ENCODE measurements around the gene MAP3K9. TPM values are rescaled to one million over a fixed set of nuclear protein-coding genes. Genes with fewer than 3 reads are reported as not detected.

The MAP3K9 gene
- total and polyA plus RNA-seq, 9 of the 15 experiments (the other 6 are each of a cell fraction or from before 2014, with no cell fraction given) = 0.03 to 0.60 (median 0.36) TPM

- POLR2A ChIA-PET = no interaction called here
- no peak overlapping the region for H3K4me3 ChIP-seq
- no peak for TF ChIP-seq CHD7 (IDR thresholded peaks at IDR 0.05; ENCODE audit: low read depth, low read length)
- TF ChIP-seq POLR2A (conservative IDR thresholded peaks at IDR 0.05) = no peak
- no peak for TF ChIP-seq PHB (CRISPR knock-in tag; IDR thresholded peaks at IDR 0.05)
- no peak for TF ChIP-seq KAT7 (CRISPR knock-in tag; IDR thresholded peaks at IDR 0.05; ENCODE audit: borderline replicate concordance)
- no peak for TF ChIP-seq TCF3 (CRISPR knock-in tag; IDR thresholded peaks at IDR 0.05)
- TF ChIP-seq ZFP36 (IDR thresholded peaks at IDR 0.05; ENCODE audit: low read depth, low read length, partially characterized antibody) = no peak
- TF ChIP-seq RBM14 (IDR thresholded peaks at IDR 0.05; ENCODE audit: borderline replicate concordance, insufficient read depth, low read depth, low read length) = no peak
- TF ChIP-seq SPI1 (IDR thresholded peaks at IDR 0.05; ENCODE audit: borderline replicate concordance, low read depth, low read length) = no peak
- TF ChIP-seq TCF7L2 (IDR thresholded peaks at IDR 0.05; ENCODE audit: low read depth, low read length) = no peak
- no peak for TF ChIP-seq ZNF140 (CRISPR knock-in tag; IDR thresholded peaks at IDR 0.05)
- no peak for TF ChIP-seq ZNF444 (CRISPR knock-in tag; IDR thresholded peaks at IDR 0.05)
- no peak for TF ChIP-seq XRCC5 (IDR thresholded peaks at IDR 0.05; ENCODE audit: low read depth, low read length)
- no peak for TF ChIP-seq BCL6 (CRISPR knock-in tag; IDR thresholded peaks at IDR 0.05)
- TF ChIP-seq TCF7 (IDR thresholded peaks at IDR 0.05; ENCODE audit: borderline replicate concordance) = no peak
- TF ChIP-seq SMAD3 (CRISPR knock-in tag; conservative IDR thresholded peaks at IDR 0.05) = no peak
Observed at GRCh38 chr14:70788898-70789297, 20.4 kb downstream of the MAP3K9 start.

More at GRCh38 chr14:70788898-70789297, 20.4 kb downstream of the MAP3K9 start:
- no TSS peak for BruUV-seq (replicated peaks)
- CTCF ChIA-PET (ENCODE audit: low intra/inter-chr PET ratio) = no interaction called here
- Histone ChIP-seq H3K27ac (ENCODE audit: extremely low read depth, low read depth, low read length) (no peak overlapping the region), H4K20me1 (replicated peaks; ENCODE audit: control insufficient read depth, insufficient read depth, low read length) (no peaks in the 10 kb centered on the region), H2AFZ (ENCODE audit: low read depth, low read length) (no peak overlapping the region), H3K9me1 (ENCODE audit: control insufficient read depth, insufficient read depth, low read length) (no peaks in the 10 kb centered on the region), H3K79me2 (ENCODE audit: control insufficient read depth, insufficient read depth, low read length) (no peaks in the 10 kb centered on the region), H3K36me3 (ENCODE audit: control insufficient read depth, insufficient read depth, low read length) (no peaks in the 10 kb centered on the region), H3K27me3 (ENCODE audit: control insufficient read depth in 2 of 2, insufficient read depth in 2 of 2, low read length in 2 of 2) (peaks cover 0 to 12% of the 10 kb centered on the region in 2 experiments; a peak in 3 of 5 replicates), H3K4me2 (ENCODE audit: insufficient read depth, low read length) (no peak overlapping the region), H3K9ac (ENCODE audit: insufficient read depth in 1 of 2, low read depth in 2 of 2, low read length in 2 of 2) (no peak overlapping the region), H3K4me1 (replicated peaks in 1 of 2; ENCODE audit: control insufficient read depth in 2 of 2, insufficient read depth in 2 of 2, low read length in 2 of 2) (no peaks in the 10 kb centered on the region), H3K9me3 (replicated peaks; ENCODE audit: control insufficient read depth, insufficient read depth, low read depth, low read length) (no peaks in the 10 kb centered on the region)
- ATAC-seq (no peak), FAIRE-seq (no peak), DNase-seq (ENCODE audit: extremely low read depth in 1 of 4, low spot score in 3 of 4) (no peak)
- in situ Hi-C loops (cut with MboI) = no loop called here
- WGBS (ENCODE audit: insufficient coverage, low coverage, missing lambda C conversion rate) = 0% methylated on average over 3 of the region's 6 CpGs
- intact Hi-C loops (cut with micrococcal nuclease) = no loop called here
